Fibroblast of lung (primary cell): ENCODE results near the gene TSSK2. TPM values are rescaled to one million over a fixed set of nuclear protein-coding genes. Genes with fewer than 3 reads are reported as not detected.

Experiments
- DNase-seq, 2 donors: peaks; one replicate each; pipeline versions ENCODE4 v3.0.0 to v3.0.0-alpha.2; 2010; ENCODE audit warnings: low read depth in 2 of 2
- H2AFZ ChIP-seq: 2 replicates; pipeline ENCODE4 v1.5.1; 2012; ENCODE audit warnings: low read length, control low read depth, inconsistent platforms
- H3K27ac ChIP-seq: 2 replicates; pipeline ENCODE4 v1.5.1; 2011; ENCODE audit warnings: low read length, control low read depth; ENCODE audit not compliant: insufficient read depth
- H3K27me3 ChIP-seq: 2 replicates; pipeline ENCODE4 v1.5.1; 2011; ENCODE audit warnings: mild to moderate bottlenecking, low read length; ENCODE audit not compliant: control insufficient read depth, insufficient read depth
- H3K36me3 ChIP-seq: 2 replicates; pipeline ENCODE4 v1.5.1; 2011; ENCODE audit warnings: low read length; ENCODE audit not compliant: control insufficient read depth, insufficient read depth
- H3K4me1 ChIP-seq: 2 replicates; pipeline ENCODE4 v1.5.1; 2011; ENCODE audit warnings: low read length; ENCODE audit not compliant: control insufficient read depth, insufficient read depth; ENCODE audit errors: extremely low read depth
- H3K4me2 ChIP-seq: 2 replicates; pipeline ENCODE4 v1.5.1; 2011; ENCODE audit warnings: low read length, control low read depth; ENCODE audit not compliant: insufficient read depth; ENCODE audit errors: extremely low read depth
- H3K4me3 ChIP-seq, 4 experiments: fragments of 200-600 bp in 1 of 4; sonication (generic) in 1 of 4; replicated peaks in 1 of 4; 2 replicates each; pipeline ENCODE4 v1.5.1; 2011 to 2016; ENCODE audit warnings: low read length in 4 of 4, low read depth in 3 of 4, mild to moderate bottlenecking in 3 of 4, control low read depth in 2 of 4, inconsistent platforms in 1 of 4, mixed read lengths in 1 of 4; ENCODE audit not compliant: insufficient read depth in 1 of 4; ENCODE audit errors: control extremely low read depth in 1 of 4
- H3K79me2 ChIP-seq: 2 replicates; pipeline ENCODE4 v1.5.1; 2012; ENCODE audit warnings: mild to moderate bottlenecking, low read length, inconsistent platforms; ENCODE audit not compliant: control insufficient read depth, insufficient read depth
- H3K9ac ChIP-seq: 2 replicates; pipeline ENCODE4 v1.5.1; 2011; ENCODE audit warnings: mild to moderate bottlenecking, low read length, control low read depth; ENCODE audit not compliant: insufficient read depth
- H3K9me3 ChIP-seq: 2 replicates; pipeline ENCODE4 v1.5.1; 2012; ENCODE audit warnings: low read depth, low read length; ENCODE audit not compliant: control insufficient read depth, insufficient read depth
- H4K20me1 ChIP-seq: 2 replicates; pipeline ENCODE4 v1.5.1; 2011; ENCODE audit warnings: low read length; ENCODE audit not compliant: control insufficient read depth, insufficient read depth; ENCODE audit errors: extremely low read depth
- EZH2 ChIP-seq: IDR thresholded peaks from 2 replicates; pipeline ENCODE4 v1.5.1; 2012; ENCODE audit warnings: low read length, control low read depth, mild to moderate bottlenecking; ENCODE audit errors: missing control alignments
- polyA plus RNA-seq, 2 donors: library from polyadenylated mRNA; depleted of rRNA in 1 of 2; stranded (reverse) in 1 of 2; unstranded in 1 of 2; fragments of >200 nt; gene quantifications; 2 replicates each; pipeline ENCODE4 v1.2.1, GENCODE V29; 2011 to 2012; ENCODE audit warnings: missing spikeins in 1 of 2
- total RNA-seq: library from RNA; depleted of rRNA; stranded (reverse); fragments of >200 nt; gene quantifications from 2 replicates; pipeline ENCODE4 v1.2.1, GENCODE V29; 2014
- TF ChIP-seq, protein P1 (sequence below), 2 donors: IDR thresholded peaks in 1 of 2; conservative IDR thresholded peaks in 1 of 2; 1 replicate in 1 of 2; 2 replicates in 1 of 2; pipeline ENCODE4 v1.5.1; 2011 to 2012; ENCODE audit warnings: low read length in 2 of 2, control low read depth in 1 of 2, inconsistent platforms in 1 of 2, low read depth in 1 of 2, mild to moderate bottlenecking in 1 of 2

Gene TSSK2
- total and polyA plus RNA-seq, 2 donors (not counting 1 experiment from before 2014, with no cell fraction given): not detected

DNA sequence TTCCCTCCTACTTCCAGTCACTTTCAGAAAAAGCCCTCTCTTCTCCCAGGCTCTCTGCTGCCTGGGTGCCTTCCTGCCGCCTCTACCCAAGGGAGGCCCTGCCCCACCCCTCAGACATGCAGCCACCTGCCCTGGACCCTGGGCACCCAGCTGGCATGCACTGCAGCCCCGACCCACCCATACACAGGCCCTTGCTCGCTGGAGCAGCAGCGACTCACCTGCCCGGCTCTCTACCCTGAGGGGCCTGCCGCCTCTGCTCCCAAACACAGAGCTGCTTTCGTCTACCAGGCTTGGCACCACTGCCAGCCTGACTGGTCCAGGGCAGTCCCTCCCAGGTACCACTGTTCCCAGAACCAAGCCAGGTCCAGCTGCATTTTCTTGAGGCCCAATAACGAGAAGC lies 1.2 kb upstream of the TSSK2 start:
- no peak overlapping the region for H3K9ac ChIP-seq
- H2AFZ ChIP-seq: no peak overlapping the region
- no peak overlapping the region for H3K27ac ChIP-seq
- H3K36me3 ChIP-seq: peaks cover 10% of the 10 kb centered on the region
- no peaks in the 10 kb centered on the region for H4K20me1 ChIP-seq
- TF ChIP-seq, protein P1, sequence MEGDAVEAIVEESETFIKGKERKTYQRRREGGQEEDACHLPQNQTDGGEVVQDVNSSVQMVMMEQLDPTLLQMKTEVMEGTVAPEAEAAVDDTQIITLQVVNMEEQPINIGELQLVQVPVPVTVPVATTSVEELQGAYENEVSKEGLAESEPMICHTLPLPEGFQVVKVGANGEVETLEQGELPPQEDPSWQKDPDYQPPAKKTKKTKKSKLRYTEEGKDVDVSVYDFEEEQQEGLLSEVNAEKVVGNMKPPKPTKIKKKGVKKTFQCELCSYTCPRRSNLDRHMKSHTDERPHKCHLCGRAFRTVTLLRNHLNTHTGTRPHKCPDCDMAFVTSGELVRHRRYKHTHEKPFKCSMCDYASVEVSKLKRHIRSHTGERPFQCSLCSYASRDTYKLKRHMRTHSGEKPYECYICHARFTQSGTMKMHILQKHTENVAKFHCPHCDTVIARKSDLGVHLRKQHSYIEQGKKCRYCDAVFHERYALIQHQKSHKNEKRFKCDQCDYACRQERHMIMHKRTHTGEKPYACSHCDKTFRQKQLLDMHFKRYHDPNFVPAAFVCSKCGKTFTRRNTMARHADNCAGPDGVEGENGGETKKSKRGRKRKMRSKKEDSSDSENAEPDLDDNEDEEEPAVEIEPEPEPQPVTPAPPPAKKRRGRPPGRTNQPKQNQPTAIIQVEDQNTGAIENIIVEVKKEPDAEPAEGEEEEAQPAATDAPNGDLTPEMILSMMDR (conservative IDR thresholded peaks at IDR 0.05 in 1 of 2, IDR thresholded peaks at IDR 0.05 in 1 of 2; ENCODE audit: low read depth in 1 of 2, low read length in 2 of 2): no peak
- no peak for TF ChIP-seq EZH2
- no peak for DNase-seq
- H3K4me2 ChIP-seq: no peak overlapping the region
- H3K4me3 ChIP-seq: no peak overlapping the region
- H3K79me2 ChIP-seq: no peaks in the 10 kb centered on the region
- H3K9me3 ChIP-seq: no peaks in the 10 kb centered on the region
- no peaks in the 10 kb centered on the region for H3K4me1 ChIP-seq
- H3K27me3 ChIP-seq: no peaks in the 10 kb centered on the region

DNA sequence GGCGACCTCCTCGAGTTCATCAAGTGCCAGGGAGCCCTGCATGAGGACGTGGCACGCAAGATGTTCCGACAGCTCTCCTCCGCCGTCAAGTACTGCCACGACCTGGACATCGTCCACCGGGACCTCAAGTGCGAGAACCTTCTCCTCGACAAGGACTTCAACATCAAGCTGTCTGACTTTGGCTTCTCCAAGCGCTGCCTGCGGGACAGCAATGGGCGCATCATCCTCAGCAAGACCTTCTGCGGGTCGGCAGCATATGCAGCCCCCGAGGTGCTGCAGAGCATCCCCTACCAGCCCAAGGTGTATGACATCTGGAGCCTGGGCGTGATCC lies 542 bp downstream of the TSSK2 start:
- Histone ChIP-seq H3K36me3 (peaks cover 10% of the 10 kb centered on the region), H3K79me2 (no peaks in the 10 kb centered on the region), H3K9me3 (no peaks in the 10 kb centered on the region), H3K4me1 (no peaks in the 10 kb centered on the region), H3K27me3 (no peaks in the 10 kb centered on the region), H3K9ac (no peak overlapping the region), H3K27ac (no peak overlapping the region), H3K4me2 (no peak overlapping the region), H2AFZ (no peak overlapping the region), H3K4me3 (no peak overlapping the region), H4K20me1 (no peaks in the 10 kb centered on the region)
- TF ChIP-seq EZH2: no peak
- no peak for DNase-seq

DNA sequence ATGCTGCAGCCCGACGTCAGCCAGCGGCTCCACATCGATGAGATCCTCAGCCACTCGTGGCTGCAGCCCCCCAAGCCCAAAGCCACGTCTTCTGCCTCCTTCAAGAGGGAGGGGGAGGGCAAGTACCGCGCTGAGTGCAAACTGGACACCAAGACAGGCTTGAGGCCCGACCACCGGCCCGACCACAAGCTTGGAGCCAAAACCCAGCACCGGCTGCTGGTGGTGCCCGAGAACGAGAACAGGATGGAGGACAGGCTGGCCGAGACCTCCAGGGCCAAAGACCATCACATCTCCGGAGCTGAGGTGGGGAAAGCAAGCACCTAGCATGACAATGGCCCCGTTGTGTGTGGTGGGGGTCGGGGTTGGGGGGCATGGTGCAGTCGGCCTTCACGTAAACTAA lies 1.0 kb downstream of the TSSK2 start:
- TF ChIP-seq, protein P1 (conservative IDR thresholded peaks at IDR 0.05 in 1 of 2, IDR thresholded peaks at IDR 0.05 in 1 of 2; ENCODE audit: low read depth in 1 of 2, low read length in 2 of 2): no peak
- no peak for TF ChIP-seq EZH2
- H3K36me3 ChIP-seq: peaks cover 12% of the 10 kb centered on the region

More for the DNA sequence above, 1.0 kb downstream of the TSSK2 start:
- Histone ChIP-seq H3K9ac (no peak overlapping the region), H3K27ac (no peak overlapping the region), H3K4me1 (no peaks in the 10 kb centered on the region), H3K9me3 (no peaks in the 10 kb centered on the region), H4K20me1 (no peaks in the 10 kb centered on the region), H3K79me2 (no peaks in the 10 kb centered on the region), H2AFZ (no peak overlapping the region), H3K27me3 (no peaks in the 10 kb centered on the region), H3K4me2 (no peak overlapping the region), H3K4me3 (no peak overlapping the region)
- no peak for DNase-seq
